AG09309 (cell line): ENCODE data around the gene CD164L2.

Experiments used
- DNase-seq: peaks from one replicate; pipeline ENCODE4 v3.0.0-alpha.2; 2010; ENCODE audit warnings: low read depth
- H3K4me3 ChIP-seq: 2 replicates; pipeline ENCODE4 v1.5.1; 2011; ENCODE audit warnings: mild to moderate bottlenecking, low read depth, low read length, moderate library complexity; ENCODE audit not compliant: control insufficient read depth
- CTCF ChIP-seq: IDR thresholded peaks from 2 replicates; pipeline ENCODE4 v1.5.1; 2011; ENCODE audit warnings: mild to moderate bottlenecking, low read depth, low read length, inconsistent platforms; ENCODE audit not compliant: insufficient read depth, control insufficient read depth; ENCODE audit errors: missing control alignments

Gene CD164L2

GRCh38 chr1:27400082-27400962 lies 17.2 kb upstream of the CD164L2 start:
- no peak for DNase-seq
- no peak for TF ChIP-seq CTCF
- H3K4me3 ChIP-seq = no peak overlapping the region

- H3K4me3 ChIP-seq = no peak overlapping the region
- DNase-seq = no peak
- no peak for TF ChIP-seq CTCF
Measured at GRCh38 chr1:27399251-27400025, 16.3 kb upstream of the CD164L2 start.

- DNase-seq = no peak
- no peak for TF ChIP-seq CTCF
- no peak overlapping the region for H3K4me3 ChIP-seq
Measured at GRCh38 chr1:27398405-27399149, 15.4 kb upstream of the CD164L2 start.

- no peak for TF ChIP-seq CTCF
- no peak overlapping the region for H3K4me3 ChIP-seq
- DNase-seq = no peak
Measured at GRCh38 chr1:27397749-27398148, 14.6 kb upstream of the CD164L2 start.

GRCh38 chr1:27397110-27397509 lies 14.0 kb upstream of the CD164L2 start:
- no peak overlapping the region for H3K4me3 ChIP-seq
- TF ChIP-seq CTCF = no peak
- no peak for DNase-seq

- no peak overlapping the region for H3K4me3 ChIP-seq
- peak; percentile 97 for TF ChIP-seq CTCF
- no peak for DNase-seq
Measured at GRCh38 chr1:27395441-27396195, 12.5 kb upstream of the CD164L2 start.
